Calu3 (cell line): Measurements from ENCODE around the gene ZFYVE28. TPM values are rescaled to one million over a fixed set of nuclear protein-coding genes. Genes with fewer than 3 reads are reported as not detected.

Experiments
- BruUV-seq: library from RNA; stranded (reverse); fragments of 400-500 nt; replicated peaks from 2 replicates; lab custom pipeline; 2021; lab: Mats Ljungman, UMichigan
- CTCF ChIA-PET: fragments of 300-600 bp; sonication (Branson Sonifier 250); formaldehyde crosslinking; loops from one replicate; lab custom pipeline; 2022; ENCODE audit warnings: antibody characterized with exemption; lab: Charles Lee
- DNase-seq: peaks from one replicate; pipeline ENCODE4 v3.0.0; 2022
- H3K27ac Mint-ChIP-seq: one replicate; pipeline ENCODE4 v1.8.0; 2022; ENCODE audit warnings: mixed read lengths; ENCODE audit not compliant: unreplicated experiment
- H3K27me3 Mint-ChIP-seq: one replicate; pipeline ENCODE4 v1.8.0; 2022; ENCODE audit warnings: mixed read lengths; ENCODE audit not compliant: unreplicated experiment
- H3K36me3 Mint-ChIP-seq: one replicate; pipeline ENCODE4 v1.8.0; 2022; ENCODE audit warnings: mild to moderate bottlenecking, moderate library complexity, mixed read lengths; ENCODE audit not compliant: insufficient read depth, unreplicated experiment
- H3K4me1 Mint-ChIP-seq: one replicate; pipeline ENCODE4 v1.8.0; 2022; ENCODE audit warnings: mild to moderate bottlenecking, low read depth, mixed read lengths; ENCODE audit not compliant: unreplicated experiment
- H3K4me3 Mint-ChIP-seq: one replicate; pipeline ENCODE4 v1.8.0; 2022; ENCODE audit warnings: mild to moderate bottlenecking, low read depth, moderate library complexity, mixed read lengths; ENCODE audit not compliant: unreplicated experiment
- H3K9me3 Mint-ChIP-seq: one replicate; pipeline ENCODE4 v1.8.0; 2022; ENCODE audit warnings: low read depth, mixed read lengths; ENCODE audit not compliant: unreplicated experiment
- CTCF ChIP-seq: fragments of 200-600 bp; IDR thresholded peaks from one replicate; pipeline ENCODE4 v1.8.0; 2022; ENCODE audit warnings: antibody characterized with exemption; ENCODE audit not compliant: unreplicated experiment
- intact Hi-C: fragments of 100-400 bp; cut with micrococcal nuclease; formaldehyde crosslinking; loops from one replicate; pipeline ENCODE4 v1.10.0; 2022; ENCODE audit not compliant: unreplicated experiment
- total RNA-seq: library from RNA; stranded (reverse); gene quantifications from 2 replicates; pipeline ENCODE4 v1.2.3, GENCODE V29; 2022

The ZFYVE28 gene
- total RNA-seq, 1 experiment from 2014 or later: 1.2 TPM

- Mint-ChIP-seq H3K36me3 (no peaks in the 10 kb centered on the region), H3K9me3 (no peaks in the 10 kb centered on the region), H3K4me3 (no peak overlapping the region), H3K27ac (no peak overlapping the region), H3K4me1 (no peaks in the 10 kb centered on the region), H3K27me3 (no peaks in the 10 kb centered on the region)
- no peak for TF ChIP-seq CTCF
- DNase-seq: no peak
- intact Hi-C loops: no loop called here
- BruUV-seq: no TSS peak
- CTCF ChIA-PET: no interaction called here
Measured at GRCh38 chr4:2443956-2444740, 25.7 kb upstream of the ZFYVE28 start.

GRCh38 chr4:2443061-2443730, 24.8 kb upstream of the ZFYVE28 start:
- no peak overlapping the region for H3K27ac Mint-ChIP-seq
- H3K36me3 Mint-ChIP-seq: no peaks in the 10 kb centered on the region
- H3K4me3 Mint-ChIP-seq: no peak overlapping the region
- no peaks in the 10 kb centered on the region for H3K27me3 Mint-ChIP-seq
- no peak for DNase-seq
- BruUV-seq: no TSS peak
- H3K9me3 Mint-ChIP-seq: no peaks in the 10 kb centered on the region
- H3K4me1 Mint-ChIP-seq: no peaks in the 10 kb centered on the region
- CTCF ChIA-PET: no interaction called here
- intact Hi-C loops: no loop called here
- TF ChIP-seq CTCF: no peak

- no TSS peak for BruUV-seq
- no peak for TF ChIP-seq CTCF
- no peaks in the 10 kb centered on the region for H3K36me3 Mint-ChIP-seq
- no peaks in the 10 kb centered on the region for H3K9me3 Mint-ChIP-seq
- no peak overlapping the region for H3K27ac Mint-ChIP-seq
- no peaks in the 10 kb centered on the region for H3K4me1 Mint-ChIP-seq
- CTCF ChIA-PET: interaction anchor here (0.9 to 1.0 kb wide), 2 partner anchors 27 to 222 kb away, joined by 3 read pairs; partner anchors contain the start of gene RNF4
- H3K4me3 Mint-ChIP-seq: no peak overlapping the region
- no peak for DNase-seq
- H3K27me3 Mint-ChIP-seq: no peaks in the 10 kb centered on the region
- intact Hi-C loops: no loop called here
Measured at GRCh38 chr4:2442175-2442993, 23.9 kb upstream of the ZFYVE28 start.

- TF ChIP-seq CTCF: peak; percentile 55
- Mint-ChIP-seq H3K4me3 (no peak overlapping the region), H3K27ac (no peak overlapping the region), H3K27me3 (no peaks in the 10 kb centered on the region), H3K4me1 (no peaks in the 10 kb centered on the region), H3K36me3 (no peaks in the 10 kb centered on the region), H3K9me3 (no peaks in the 10 kb centered on the region)
- intact Hi-C loops: no loop called here
- CTCF ChIA-PET: interaction anchor here (0.9 to 1.0 kb wide), 2 partner anchors 28 to 222 kb away, joined by 3 read pairs; partner anchors contain the start of gene RNF4
- BruUV-seq: no TSS peak
- DNase-seq: peak; percentile 70
Measured at GRCh38 chr4:2441393-2442174, 23.1 kb upstream of the ZFYVE28 start.
